Measurements from ENCODE around the gene TMEM106B. TPM values are rescaled to one million over a fixed set of nuclear protein-coding genes. Genes with fewer than 3 reads are reported as not detected.

Gene TMEM106B
- total and polyA plus RNA-seq, 2 of the 8 experiments (the other 6 are each of a cell fraction or from before 2014, with no cell fraction given) = 16.0 to 29.1 TPM

Other genes with a start within 250 kb of the TMEM106B start
- gene VWDE, start 192.6 kb downstream of the TMEM106B start, total RNA-seq (2021; fragmentation: NEBNext Ultra II Directional; extraction: Animal tissue kit (Norgen Biotek cat#: 25700)) = 18.9 and 21.2 TPM in 2 replicates
- gene VWDE, start 192.6 kb downstream of the TMEM106B start, polyA plus RNA-seq (2011; rRNA removed) = 8.5 and 11.0 TPM in 2 replicates

Data from H1 (cell line).